HG03135 (cell line): Measurements from ENCODE around the gene WNT2B.

ENCODE experiments used
- ATAC-seq: cut with Tn5 transposase; IDR thresholded peaks from one replicate; pipeline ENCODE4 v1.9.1; 2021; ENCODE audit warnings: mild to moderate bottlenecking, moderate library complexity; ENCODE audit not compliant: unreplicated experiment

WNT2B gene

DNA sequence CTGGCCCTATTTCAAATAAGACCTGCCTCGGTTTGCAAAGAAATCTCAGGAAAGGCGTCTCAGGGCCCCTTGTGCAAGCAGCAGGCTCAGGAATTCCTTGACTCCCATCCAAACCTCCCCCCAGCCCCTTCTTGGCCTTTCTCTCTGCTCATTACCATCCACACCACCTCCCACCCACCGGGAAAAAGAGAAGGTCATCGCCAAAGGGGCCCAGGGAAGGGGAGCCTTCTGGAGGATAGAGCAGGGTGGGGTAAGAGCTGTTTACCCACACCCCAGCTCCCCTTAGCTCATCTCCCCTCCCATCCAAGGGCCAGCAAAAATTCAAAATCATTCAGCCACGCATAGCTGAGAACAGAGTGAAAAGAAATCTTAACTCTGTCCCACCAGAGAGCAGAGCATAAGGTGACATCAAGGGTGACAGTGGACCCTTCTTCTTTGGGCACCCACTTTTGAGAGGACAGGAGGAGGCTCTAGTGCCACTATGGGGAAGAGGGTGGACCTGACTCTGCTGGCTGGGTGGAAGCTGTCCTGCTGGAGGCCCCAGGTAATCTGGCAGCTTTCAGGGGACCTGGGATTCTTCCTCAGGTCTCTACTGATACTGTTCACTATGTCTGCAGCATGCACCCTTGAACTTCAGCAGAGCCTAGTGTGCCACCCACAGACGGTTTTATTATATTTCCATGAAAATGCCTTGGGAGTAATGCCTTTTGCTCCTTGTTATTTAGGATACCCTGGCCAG is 3.9 kb upstream of the WNT2B start:
- ATAC-seq = no peak

DNA sequence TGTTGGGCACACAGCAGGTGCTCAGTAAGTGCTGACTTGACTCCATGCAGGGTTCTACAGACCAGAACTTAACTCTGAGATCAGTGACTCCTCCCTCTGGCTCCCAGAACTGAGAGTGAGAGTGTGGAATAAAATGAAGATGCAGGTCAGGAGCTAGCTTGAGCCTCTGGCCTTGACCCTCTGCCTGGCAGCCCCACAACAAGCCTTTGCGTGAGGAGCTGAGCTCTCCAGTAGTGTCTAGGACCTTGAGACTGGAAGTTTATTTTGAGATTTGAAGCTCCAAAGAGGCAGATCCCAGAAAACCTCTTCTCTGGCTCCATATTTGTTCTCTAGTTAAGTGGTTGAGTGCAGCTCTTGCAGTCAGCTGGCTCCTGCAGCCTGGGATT is 3.4 kb upstream of the WNT2B start:
- no peak for ATAC-seq

DNA sequence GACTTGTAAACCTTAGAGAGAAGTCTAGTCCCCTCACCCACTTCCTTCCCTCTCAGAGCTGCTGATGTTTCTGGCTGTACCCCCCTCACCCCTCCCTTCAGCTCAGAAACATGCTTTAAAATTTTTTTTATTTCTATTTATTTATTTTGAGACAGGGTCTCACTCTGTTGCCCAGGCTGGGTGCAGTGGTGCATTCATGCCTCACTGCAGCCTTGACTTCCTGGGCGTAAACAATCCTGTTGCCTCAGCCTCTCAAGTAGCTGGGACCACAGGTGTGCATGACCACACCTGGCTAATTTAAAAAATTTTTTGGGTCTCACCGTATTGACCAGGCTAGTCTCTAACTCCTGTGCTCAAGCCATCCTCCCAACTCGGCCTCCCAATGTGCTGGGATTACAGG is 2.9 kb upstream of the WNT2B start:
- no peak for ATAC-seq

DNA sequence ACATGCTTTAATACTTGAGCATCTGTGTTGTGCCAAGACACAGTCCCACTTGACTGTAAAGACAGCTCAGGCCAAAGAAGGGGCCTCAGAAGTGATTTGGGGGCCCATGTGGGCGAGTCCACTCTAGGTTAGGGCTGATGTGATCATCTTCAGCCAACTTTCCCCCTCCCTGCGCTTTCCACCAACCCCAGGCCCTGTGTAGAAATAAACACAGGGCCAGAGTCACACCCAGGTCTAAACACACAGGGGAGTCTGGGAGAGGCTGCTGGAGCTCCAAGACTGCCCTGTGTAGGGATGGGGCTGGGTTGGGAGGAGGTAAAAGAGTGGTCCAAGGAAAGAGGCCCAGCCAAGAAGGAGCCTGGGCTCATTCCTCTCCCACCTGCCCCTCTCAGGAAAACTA is 2.5 kb upstream of the WNT2B start:
- ATAC-seq = no peak

DNA sequence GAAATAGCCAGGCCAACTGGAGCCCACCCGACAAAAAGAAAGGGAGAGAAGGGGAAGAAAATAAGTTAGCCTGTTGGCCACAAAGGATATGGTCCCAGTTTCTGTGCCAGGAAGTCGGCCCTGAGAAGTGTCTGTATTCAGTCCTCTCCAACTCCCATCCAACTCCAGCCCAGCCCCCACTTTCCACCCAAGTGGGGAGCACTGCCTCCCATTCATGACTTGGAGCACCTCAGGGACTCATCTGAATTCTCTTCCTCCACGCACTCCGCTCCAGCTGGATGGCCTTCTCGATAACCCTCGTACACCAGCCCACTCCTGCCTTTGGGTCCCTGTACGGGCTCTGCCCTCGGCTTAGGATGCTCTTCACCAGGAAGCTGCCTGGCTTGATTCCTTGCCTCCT is 2.0 kb upstream of the WNT2B start:
- ATAC-seq = no peak

DNA sequence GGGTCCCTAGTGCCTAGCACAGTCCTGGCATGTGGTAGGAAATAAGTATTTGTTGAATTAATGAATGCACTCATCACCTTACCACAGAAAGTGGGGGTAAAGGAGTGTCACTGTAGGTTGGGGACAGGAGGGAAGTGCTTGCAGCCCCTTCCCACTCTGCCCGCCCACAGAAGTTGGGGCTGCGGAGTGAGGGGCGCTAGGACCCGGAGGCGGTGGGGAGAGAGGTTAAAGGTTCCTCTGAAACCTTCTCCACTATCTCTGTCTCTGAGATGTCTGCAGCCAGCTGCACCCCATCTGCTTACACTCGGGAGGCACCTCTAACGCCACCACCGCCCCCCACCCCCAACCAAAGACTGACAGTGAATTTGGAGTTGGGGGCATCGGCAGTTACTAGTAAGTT is 1.4 kb upstream of the WNT2B start:
- ATAC-seq = no peak

DNA sequence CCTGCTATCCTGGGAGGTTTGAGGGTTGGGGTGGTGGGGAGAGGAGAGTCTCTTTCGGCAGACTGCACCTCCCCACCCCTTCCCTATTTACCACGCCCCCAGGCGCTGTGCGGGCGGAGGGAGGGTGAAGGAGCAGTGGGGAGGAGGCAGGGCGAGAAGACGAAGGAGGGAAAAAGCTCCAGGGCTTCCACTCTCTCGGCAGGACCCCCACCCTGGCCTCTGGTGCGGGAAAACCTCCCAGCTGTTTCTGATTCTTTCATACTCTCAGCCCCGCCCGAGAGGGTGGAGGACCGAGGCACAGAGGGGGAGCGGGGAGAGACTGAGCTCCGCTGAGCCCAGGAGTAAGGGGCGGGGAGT is 866 bp upstream of the WNT2B start:
- no peak for ATAC-seq

DNA sequence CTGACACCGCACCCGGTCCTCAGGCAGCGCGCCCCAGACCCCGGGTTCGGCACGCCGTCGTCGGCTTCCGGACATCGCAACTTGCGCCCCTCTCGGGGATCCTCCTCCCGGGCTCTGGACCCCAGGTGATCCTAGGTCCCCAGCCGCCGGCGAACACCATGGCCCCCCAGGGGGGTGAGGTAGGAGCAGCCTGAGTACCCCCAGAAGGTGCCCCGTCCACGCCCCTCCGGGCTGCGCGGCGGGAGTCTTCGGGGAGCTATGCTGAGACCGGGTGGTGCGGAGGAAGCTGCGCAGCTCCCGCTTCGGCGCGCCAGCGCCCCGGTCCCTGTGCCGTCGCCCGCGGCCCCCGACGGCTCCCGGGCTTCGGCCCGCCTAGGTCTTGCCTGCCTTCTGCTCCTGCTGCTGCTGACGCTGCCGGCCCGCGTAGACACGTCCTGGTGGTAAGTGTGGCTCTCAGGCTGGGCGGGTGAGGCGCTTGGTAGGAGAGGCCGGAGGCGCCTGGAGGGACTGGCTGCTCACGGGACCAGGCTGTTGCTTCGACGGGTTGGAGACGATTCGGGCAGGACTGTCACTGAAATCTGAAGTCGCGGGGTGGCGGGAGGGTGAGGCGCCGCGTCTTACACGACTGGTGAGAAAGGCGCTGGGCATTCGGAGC is 367 bp downstream of the WNT2B start:
- no peak for ATAC-seq

DNA sequence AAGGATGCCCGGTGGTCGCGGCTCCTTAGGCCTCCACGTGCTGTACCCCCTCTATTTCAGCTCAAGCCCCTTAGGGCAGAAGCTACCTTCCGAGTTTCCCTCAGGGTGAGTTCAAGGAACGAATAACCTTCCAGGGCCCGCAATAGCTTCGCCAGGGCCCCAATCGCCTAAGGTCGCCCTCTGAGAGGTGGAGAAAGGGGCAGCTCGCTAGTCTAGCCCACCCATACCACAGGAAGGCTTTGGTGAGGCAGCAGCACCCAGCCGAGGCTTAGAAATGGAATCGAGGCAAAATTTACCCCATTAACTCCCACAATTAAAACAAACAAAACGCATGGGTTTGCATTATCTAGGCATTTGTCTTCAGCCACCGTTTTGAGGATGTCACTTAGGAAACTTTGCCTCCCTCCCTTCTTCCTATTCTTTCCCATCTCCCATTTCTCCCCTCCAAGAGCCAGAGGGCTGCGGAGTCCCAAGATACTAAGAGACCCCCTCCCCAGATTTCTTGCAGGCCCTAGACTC is 954 bp downstream of the WNT2B start:
- ATAC-seq = no peak

DNA sequence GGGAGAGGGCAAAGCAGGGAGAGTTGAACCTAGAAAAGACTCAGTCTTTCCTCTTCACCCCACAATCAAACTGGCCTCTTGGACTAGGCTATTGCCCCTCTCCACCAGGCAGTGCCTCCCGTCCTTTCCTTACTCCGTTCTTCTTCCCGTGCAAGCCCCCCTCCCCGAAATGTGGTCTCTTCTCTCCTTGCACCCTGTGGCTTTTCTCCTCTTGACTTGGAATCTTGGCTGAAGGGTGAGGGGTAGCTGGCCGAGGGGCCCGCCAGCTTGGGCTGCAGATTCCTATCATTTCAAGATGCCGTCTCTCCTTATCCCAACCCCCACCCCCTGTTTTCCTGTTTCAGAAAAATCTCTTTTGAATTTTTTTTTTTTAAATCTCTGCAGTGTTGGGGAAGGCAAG is 1.6 kb downstream of the WNT2B start:
- ATAC-seq = no peak

DNA sequence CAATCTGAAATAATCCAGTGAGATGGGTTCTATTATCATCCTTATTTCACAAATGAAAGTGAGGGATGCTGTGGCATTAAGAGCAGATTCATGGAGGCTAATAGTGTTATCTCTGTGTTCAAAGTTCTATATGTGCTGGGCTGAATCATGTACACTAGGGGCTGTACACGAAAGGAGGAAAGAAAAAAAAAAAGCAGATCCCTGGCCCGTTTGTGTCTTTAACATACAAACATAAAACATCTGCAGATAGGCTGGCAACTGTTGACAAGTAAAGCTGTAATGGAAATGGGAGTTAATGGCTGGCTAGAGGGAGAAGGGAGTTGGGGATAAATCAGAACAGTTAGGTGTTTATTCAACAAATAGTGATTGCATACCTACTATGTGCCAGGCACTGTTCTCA is 3.1 kb downstream of the WNT2B start:
- no peak for ATAC-seq

DNA sequence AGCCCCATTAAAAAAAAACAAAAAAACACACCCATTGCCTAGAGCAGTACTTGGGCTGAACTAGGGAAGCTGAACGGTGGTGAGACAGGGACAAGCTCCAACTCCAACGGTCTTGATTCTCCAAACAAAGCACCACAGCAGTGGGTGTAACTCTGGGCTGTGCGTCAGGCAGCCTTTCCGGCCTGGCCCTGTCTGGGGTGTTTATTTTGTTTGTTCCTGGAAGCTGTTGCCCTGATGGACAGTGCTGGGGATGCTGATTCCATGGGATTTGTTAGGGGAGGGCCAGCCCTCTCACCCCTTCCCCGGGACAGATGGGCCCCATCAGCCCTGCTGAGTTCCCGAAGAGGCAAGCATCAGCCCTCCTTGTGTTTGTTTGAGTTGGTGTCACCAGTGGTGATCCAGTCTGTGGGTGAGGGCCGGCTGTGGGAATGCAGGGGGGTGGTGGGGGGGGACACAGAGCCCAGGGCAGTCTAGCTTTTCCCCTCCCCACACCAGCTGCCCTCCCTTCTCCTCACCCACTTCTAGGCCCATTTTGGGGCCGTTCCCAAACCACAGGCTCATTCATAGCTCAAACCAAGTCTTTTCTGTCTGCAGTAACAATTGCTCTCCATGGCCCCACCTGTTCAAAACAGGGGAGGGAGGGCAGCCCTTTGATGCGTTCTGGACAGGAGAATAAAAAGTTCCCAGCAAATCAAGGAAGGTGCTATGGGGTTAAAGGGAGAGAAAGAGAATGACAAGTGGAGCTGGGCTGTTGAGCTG is 4.5 kb downstream of the WNT2B start:
- no peak for ATAC-seq

DNA sequence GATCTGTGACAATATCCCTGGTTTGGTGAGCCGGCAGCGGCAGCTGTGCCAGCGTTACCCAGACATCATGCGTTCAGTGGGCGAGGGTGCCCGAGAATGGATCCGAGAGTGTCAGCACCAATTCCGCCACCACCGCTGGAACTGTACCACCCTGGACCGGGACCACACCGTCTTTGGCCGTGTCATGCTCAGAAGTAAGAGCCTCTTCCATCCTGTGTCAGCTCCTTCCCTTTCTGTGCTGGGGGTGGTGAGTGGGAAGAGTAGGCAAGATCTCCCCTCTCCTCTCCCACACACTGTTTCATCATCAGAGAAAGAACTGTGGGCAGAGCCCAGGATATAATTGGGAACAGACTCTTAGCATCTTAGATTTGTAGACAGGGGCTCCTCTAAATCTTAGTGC is 6.1 kb downstream of the WNT2B start:
- no peak for ATAC-seq

DNA sequence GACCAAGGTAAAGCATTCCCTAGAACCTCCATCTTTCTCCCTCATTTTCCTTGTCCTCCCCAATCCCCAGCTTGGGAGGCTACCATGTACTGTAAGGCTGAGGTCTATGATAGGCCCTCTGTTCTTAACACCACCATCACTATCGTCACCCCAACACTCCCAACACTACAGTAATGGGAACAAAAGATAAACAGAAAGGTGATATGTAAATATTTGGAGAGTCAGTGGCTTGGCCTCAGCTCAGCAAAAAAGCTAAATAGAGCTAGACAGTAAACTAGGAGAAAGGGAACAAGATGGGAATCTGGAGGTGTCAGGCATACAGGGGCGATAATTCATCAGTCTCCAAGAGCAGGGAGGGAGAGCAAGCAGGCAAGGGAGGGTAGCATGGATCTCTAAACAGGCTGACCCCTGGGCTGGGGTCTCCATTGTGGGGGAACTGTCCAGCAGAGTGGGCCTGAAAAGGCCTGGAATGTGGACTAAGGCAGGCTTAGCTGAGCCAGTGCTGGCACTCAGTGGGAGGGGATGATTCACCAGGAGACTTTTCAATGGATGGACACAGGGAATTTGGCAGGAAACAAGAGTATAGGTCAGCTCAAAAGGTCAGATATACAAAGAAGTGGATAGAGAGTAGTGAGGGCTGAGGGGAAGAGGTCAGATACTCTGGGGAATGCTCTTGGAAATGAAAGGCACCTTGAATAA is 6.7 kb downstream of the WNT2B start:
- no peak for ATAC-seq

DNA sequence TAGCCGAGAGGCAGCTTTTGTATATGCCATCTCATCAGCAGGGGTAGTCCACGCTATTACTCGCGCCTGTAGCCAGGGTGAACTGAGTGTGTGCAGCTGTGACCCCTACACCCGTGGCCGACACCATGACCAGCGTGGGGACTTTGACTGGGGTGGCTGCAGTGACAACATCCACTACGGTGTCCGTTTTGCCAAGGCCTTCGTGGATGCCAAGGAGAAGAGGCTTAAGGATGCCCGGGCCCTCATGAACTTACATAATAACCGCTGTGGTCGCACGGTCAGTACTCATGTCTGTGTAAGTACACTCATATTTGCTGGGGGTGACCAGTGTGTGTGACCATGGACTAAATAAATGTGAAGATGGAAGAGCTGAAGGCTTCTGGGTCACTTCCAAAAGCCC is 7.4 kb downstream of the WNT2B start:
- ATAC-seq = no peak

DNA sequence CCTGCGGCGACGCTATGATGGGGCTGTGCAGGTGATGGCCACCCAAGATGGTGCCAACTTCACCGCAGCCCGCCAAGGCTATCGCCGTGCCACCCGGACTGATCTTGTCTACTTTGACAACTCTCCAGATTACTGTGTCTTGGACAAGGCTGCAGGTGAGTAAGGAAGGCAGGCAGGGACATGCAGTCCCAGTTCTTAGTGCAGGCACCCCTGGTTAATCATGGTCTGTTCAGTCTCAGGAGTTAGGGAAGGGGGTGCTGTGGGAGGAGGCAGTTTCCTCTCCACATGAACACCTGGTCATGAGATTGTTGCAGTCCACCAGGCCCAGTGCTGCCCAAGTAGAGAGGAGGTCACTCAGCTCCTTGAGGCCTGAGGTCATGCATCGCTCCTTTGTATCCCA is 8.5 kb downstream of the WNT2B start:
- no peak for ATAC-seq

DNA sequence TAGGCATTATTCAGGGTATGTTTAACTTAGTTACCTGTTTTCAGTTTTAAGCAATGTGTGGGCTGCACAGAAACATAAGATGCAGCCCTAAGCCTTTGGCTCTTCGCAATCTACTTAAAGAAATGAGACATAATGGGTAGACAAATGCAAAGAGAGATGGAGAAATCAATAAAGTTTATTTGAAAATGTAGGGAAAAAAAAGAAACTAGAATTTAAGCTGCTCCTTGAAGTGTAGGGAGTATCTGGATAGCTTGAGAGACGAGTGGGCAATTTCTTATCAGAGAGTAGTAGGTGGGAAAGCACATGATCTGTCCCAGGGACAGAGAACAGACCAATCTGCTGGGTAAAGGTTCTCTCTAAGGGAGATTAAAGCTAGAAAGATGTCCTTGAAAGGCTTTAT is 8.9 kb downstream of the WNT2B start:
- ATAC-seq = no peak

DNA sequence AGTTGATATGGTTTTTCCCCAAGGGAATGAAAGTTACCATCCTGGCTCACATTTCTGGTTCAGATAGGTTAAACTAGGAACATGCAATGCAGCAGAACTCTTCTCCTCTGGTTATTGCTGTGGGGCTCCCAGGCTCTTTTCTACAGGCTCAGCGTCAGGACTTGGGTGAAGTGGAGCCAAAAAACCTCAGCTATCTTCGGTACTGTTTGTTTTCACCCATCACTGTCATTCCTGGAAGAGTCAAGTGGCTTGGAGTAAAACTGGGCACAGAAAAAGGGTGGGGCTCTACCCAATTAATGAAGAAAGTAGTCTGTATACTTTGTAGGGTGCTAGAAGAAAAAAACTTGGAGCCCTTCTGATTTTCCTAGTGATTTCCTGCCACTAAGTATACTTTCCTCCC is 9.4 kb downstream of the WNT2B start:
- no peak for ATAC-seq

DNA sequence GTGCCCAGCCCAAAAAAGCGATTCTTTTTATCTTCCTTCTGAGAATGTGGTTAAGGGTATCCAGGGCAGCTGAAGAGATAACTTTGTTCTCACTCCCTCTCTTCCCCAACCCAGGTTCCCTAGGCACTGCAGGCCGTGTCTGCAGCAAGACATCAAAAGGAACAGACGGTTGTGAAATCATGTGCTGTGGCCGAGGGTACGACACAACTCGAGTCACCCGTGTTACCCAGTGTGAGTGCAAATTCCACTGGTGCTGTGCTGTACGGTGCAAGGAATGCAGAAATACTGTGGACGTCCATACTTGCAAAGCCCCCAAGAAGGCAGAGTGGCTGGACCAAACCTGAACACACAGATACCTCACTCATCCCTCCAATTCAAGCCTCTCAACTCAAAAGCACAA is 11.4 kb downstream of the WNT2B start:
- no peak for ATAC-seq

DNA sequence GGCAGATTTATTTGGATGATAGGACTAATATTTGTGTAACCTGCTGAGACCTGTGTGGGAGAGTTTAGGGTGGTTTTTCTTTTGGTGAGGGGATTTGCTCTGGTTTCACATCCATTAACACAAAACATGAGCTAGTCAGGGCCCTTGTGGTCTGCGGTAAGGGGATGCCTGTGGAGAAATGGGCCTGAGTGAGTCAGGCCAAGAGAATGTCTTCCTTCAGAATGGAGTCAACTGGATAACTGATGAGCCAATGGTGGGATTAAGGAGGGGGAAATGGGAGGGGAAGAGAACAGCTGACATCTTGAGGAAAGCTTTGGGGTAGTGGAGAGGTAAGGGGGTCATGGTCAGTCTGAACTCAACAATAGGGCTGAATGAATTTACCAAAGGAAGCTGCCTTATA is 13.9 kb downstream of the WNT2B start:
- no peak for ATAC-seq

DNA sequence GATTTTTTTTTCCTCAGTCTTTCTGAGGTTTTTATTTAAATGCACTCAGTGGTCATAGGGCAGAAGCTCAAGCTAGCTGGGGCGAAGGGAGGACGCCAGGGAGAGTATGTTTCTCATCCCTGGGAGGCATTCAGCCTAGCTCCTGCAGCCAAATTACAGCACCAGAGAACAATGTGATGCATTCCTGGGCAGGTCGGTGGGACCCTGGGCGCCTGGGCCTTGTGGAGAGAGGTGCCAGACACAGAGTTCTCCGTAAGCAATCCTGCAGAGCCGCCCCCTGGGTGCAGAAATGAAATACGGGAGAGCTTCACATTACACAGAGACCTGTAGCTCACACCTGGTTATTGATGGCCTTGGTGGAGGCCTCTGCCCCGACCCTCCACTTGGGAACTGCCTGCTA is 15.5 kb downstream of the WNT2B start:
- ATAC-seq = no peak

DNA sequence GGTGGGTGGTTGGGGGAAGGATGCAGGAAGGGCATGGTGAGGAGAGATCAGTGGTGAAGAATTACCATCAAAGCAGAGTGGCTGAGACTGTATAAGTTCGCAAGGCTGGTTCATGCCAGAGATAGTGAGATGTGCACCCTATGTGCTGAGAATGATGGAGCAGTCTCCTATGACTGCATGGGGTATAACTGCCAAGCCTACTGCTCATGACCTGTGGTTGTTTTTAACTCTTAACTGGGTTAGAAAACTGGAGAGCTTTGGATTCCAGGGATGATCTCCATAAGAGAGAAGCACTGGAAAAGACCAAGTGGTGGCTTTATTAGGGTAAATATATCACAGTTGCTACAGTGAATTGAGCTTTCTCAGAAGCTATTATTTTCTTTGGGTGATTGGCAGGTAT is 16.2 kb downstream of the WNT2B start:
- no peak for ATAC-seq
